Prostate gland (tissue), 2 donors: Measurements from ENCODE around the gene CCDC78.

ENCODE experiments used
- POLR2AphosphoS5 ChIP-seq: sonication (generic); formaldehyde crosslinking; IDR thresholded peaks from one replicate; pipeline ENCODE4 v1.6.1; 2017; ENCODE audit warnings: antibody characterized with exemption
- TF ChIP-seq, protein P1 (sequence below), 4 experiments: fragments of 200-600 bp in 2 of 4; fragments of 450-650 bp in 2 of 4; sonication (generic) in 2 of 4; IDR thresholded peaks; 1 replicate in 3 of 4; 2 replicates in 1 of 4; pipeline ENCODE4 v1.5.1; 2016 to 2019; ENCODE audit warnings: antibody characterized with exemption in 4 of 4, mild to moderate bottlenecking in 2 of 4, moderate library complexity in 2 of 4

GRCh38 chr16:685967-686366 lies 40.3 kb downstream of the CCDC78 start:
- TF ChIP-seq, protein P1, sequence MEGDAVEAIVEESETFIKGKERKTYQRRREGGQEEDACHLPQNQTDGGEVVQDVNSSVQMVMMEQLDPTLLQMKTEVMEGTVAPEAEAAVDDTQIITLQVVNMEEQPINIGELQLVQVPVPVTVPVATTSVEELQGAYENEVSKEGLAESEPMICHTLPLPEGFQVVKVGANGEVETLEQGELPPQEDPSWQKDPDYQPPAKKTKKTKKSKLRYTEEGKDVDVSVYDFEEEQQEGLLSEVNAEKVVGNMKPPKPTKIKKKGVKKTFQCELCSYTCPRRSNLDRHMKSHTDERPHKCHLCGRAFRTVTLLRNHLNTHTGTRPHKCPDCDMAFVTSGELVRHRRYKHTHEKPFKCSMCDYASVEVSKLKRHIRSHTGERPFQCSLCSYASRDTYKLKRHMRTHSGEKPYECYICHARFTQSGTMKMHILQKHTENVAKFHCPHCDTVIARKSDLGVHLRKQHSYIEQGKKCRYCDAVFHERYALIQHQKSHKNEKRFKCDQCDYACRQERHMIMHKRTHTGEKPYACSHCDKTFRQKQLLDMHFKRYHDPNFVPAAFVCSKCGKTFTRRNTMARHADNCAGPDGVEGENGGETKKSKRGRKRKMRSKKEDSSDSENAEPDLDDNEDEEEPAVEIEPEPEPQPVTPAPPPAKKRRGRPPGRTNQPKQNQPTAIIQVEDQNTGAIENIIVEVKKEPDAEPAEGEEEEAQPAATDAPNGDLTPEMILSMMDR (IDR thresholded peaks at IDR 0.05), result peak in 2 of 4 experiments; percentile 32 to 41
- TF ChIP-seq POLR2AphosphoS5, result no peak
